GM12865 (cell line): ENCODE results near the gene FAM180A.

Experiments
- DNase-seq: peaks from one replicate; pipeline ENCODE4 v3.0.0; 2010; ENCODE audit warnings: low read depth
- H3K4me3 ChIP-seq: 2 replicates; pipeline ENCODE4 v1.5.1; 2011; ENCODE audit warnings: mild to moderate bottlenecking, low read depth, low read length, control low read depth
- CTCF ChIP-seq: IDR thresholded peaks from 2 replicates; pipeline ENCODE4 v1.5.1; 2011; ENCODE audit warnings: low read length, control low read depth, low read depth, inconsistent platforms; ENCODE audit not compliant: insufficient read depth; ENCODE audit errors: missing control alignments

FAM180A gene

DNA sequence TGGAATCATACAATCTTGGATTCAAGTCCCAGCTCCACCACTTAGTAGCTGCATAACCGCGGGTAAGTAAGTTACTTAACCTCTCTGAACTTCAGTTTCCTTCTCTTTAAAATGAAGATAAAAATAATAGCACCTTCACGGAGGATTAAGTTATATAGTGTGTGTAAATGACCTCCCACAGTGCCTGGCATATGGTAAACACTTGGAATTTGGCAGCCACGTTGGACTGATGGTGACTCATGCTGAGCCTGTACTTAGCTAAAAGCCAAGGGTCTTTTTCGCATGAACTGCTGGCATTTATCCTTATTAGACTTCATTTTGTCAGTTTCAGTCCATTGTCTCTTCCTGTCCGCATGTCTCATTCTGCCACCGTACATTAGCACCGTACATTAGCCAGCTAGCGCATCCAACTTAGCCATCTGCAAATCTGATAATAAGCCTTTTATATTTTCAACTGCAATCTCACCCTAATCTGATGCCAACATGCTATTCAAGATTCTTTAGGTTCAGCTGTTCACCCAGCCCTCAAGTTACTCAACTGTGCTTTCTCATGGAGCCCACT is 31.9 kb downstream of the FAM180A start:
- no peak for TF ChIP-seq CTCF
- H3K4me3 ChIP-seq: no peak overlapping the region
- no peak for DNase-seq

DNA sequence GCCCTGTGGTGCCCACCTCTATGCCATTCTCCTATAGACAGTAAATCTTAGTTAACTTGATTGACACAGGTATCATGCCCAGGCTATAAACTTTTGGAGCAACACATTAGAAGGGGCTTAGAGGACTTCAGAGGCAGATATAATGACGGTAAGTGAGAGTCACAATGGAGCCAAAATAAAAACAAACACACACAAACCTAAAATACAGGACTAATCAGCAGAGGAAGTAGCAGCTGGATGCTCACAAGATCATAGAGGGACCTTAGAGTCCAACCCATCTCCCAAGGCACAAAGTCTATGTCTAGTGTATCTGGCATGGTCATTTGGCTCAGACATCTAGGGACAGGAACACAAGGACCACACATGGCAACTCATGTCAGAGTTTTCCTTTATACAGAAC is 32.9 kb downstream of the FAM180A start:
- TF ChIP-seq CTCF: no peak
- no peak overlapping the region for H3K4me3 ChIP-seq
- DNase-seq: no peak

- H3K4me3 ChIP-seq: no peak overlapping the region
Measured at GRCh38 chr7:135715055-135715522, 33.5 kb downstream of the FAM180A start.

GRCh38 chr7:135714534-135715009 is 34.0 kb downstream of the FAM180A start:
- no peak overlapping the region for H3K4me3 ChIP-seq
- no peak for DNase-seq

More at GRCh38 chr7:135715055-135715522, 33.5 kb downstream of the FAM180A start:
- DNase-seq: no peak
- TF ChIP-seq CTCF: no peak

DNA sequence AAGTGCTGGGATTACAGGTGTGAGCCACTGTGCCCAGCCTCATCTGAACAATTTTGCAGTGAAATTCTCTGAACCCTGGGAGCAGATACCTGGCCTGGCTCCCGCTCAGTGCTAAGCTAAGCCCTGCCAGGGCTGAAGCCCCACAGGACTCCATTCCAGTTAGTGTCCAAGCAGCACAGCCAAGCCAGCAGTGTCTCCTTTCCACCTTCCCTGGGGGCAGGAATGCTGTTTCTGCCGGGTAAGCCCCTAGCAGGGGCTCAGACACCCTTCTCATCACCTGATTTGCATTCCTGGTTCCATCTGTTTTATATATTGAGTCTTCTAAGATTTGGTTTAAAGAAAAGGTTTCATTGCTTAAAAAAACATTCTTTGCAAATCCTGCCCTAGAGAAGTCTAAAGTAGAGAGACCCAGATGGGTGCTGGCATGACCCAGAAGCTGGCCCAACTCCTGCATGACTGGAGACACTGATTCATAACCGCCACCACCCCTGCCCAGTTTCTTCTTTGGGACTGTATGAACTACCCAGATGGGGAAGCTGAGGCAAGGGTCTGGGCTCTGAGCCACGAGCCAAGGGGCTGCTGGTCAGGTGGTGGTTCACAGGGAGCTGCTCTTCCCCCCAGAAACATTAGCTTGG is 34.7 kb downstream of the FAM180A start:
- DNase-seq: no peak

More at GRCh38 chr7:135714534-135715009, 34.0 kb downstream of the FAM180A start:
- no peak for TF ChIP-seq CTCF

DNA sequence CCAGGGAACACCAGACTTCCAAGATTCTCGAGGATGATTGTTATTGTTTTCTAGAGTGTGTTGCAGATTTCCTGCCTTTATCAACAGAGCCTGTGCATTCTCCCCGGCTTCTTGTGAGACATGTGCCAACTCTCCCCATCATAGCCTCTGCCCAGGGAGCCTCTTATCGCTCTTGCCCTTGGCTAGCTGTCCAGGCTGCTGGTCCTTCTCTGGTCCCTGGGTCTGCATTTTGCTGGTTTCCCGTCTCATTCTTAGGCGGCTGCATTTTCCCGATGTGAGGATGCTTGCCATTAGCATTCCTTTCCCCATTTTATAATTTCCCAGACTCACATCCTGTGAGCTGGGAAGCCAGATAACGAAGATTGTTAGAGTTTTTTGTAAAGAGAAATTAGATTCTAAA is 35.8 kb downstream of the FAM180A start:
- DNase-seq: no peak
- H3K4me3 ChIP-seq: no peak overlapping the region
- no peak for TF ChIP-seq CTCF

More for the DNA sequence above, 34.7 kb downstream of the FAM180A start:
- TF ChIP-seq CTCF: no peak
- no peak overlapping the region for H3K4me3 ChIP-seq
